Tibial nerve (tissue), 4 donors: ENCODE results near the gene TJP1.

Experiments used
- CTCF ChIP-seq, 5 experiments: fragments of 200-600 bp in 3 of 5; fragments of 450-650 bp in 2 of 5; sonication (generic) in 3 of 5; IDR thresholded peaks; one replicate each; pipeline ENCODE4 v1.5.1; 2016 to 2019; ENCODE audit warnings: antibody characterized with exemption in 5 of 5, mild to moderate bottlenecking in 3 of 5, moderate library complexity in 2 of 5
- EP300 ChIP-seq, 2 donors: sonication (generic); formaldehyde crosslinking; IDR thresholded peaks; one replicate each; pipeline ENCODE4 v1.6.1; 2017; ENCODE audit warnings: antibody characterized with exemption in 2 of 2, mild to moderate bottlenecking in 1 of 2
- POLR2A ChIP-seq, 2 donors: fragments of 450-650 bp; IDR thresholded peaks; one replicate each; pipeline ENCODE4 v1.6.1; 2017; ENCODE audit warnings: antibody characterized with exemption in 2 of 2, mild to moderate bottlenecking in 2 of 2, moderate library complexity in 2 of 2

- TF ChIP-seq POLR2A (IDR thresholded peaks at IDR 0.05) (no peak), CTCF (IDR thresholded peaks at IDR 0.05) (no peak), EP300 (IDR thresholded peaks at IDR 0.05) (no peak)
These were observed 32.1 kb upstream of the TJP1 start for GRCh38 chr15:29854413-29854812.
